ENCODE data around the gene MYZAP. TPM values are rescaled to one million over a fixed set of nuclear protein-coding genes. Genes with fewer than 3 reads are reported as not detected.

MYZAP gene
- total RNA-seq, 1 experiment from 2014 or later, result 6.4 TPM

- Mint-ChIP-seq H3K9me3 (ENCODE audit: unreplicated experiment) (no peaks in the 10 kb centered on the region), H3K4me1 (ENCODE audit: low read depth, unreplicated experiment) (peaks cover 7% of the 10 kb centered on the region), H3K27me3 (ENCODE audit: insufficient read depth, unreplicated experiment) (peaks cover 2% of the 10 kb centered on the region), H3K36me3 (ENCODE audit: insufficient read depth, unreplicated experiment) (no peaks in the 10 kb centered on the region), H3K4me3 (ENCODE audit: unreplicated experiment) (no peak overlapping the region), H3K27ac (ENCODE audit: unreplicated experiment) (no peak overlapping the region)
- intact Hi-C loops (cut with micrococcal nuclease; ENCODE audit: unreplicated experiment), result no loop called here
- H3K9me3 ChIP-seq, result no peaks in the 10 kb centered on the region
- no TSS peak for BruUV-seq (replicated peaks)
- no peaks in the 10 kb centered on the region for H3K36me3 ChIP-seq (ENCODE audit: control insufficient read depth, insufficient read depth, low read length)
- no peak for DNase-seq
- POLR2A ChIA-PET, result no interaction called here
- CTCF ChIA-PET, result no interaction called here
- TF ChIP-seq, protein P1, sequence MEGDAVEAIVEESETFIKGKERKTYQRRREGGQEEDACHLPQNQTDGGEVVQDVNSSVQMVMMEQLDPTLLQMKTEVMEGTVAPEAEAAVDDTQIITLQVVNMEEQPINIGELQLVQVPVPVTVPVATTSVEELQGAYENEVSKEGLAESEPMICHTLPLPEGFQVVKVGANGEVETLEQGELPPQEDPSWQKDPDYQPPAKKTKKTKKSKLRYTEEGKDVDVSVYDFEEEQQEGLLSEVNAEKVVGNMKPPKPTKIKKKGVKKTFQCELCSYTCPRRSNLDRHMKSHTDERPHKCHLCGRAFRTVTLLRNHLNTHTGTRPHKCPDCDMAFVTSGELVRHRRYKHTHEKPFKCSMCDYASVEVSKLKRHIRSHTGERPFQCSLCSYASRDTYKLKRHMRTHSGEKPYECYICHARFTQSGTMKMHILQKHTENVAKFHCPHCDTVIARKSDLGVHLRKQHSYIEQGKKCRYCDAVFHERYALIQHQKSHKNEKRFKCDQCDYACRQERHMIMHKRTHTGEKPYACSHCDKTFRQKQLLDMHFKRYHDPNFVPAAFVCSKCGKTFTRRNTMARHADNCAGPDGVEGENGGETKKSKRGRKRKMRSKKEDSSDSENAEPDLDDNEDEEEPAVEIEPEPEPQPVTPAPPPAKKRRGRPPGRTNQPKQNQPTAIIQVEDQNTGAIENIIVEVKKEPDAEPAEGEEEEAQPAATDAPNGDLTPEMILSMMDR (IDR thresholded peaks at IDR 0.05; ENCODE audit: insufficient read depth in 1 of 2, low read depth in 1 of 2, low read length in 1 of 2, severe bottlenecking in 1 of 2, unreplicated experiment in 1 of 2), result no peak
- H3K27me3 ChIP-seq (replicated peaks; ENCODE audit: control insufficient read depth, insufficient read depth, low read length), result no peaks in the 10 kb centered on the region
- no peaks in the 10 kb centered on the region for H3K4me1 ChIP-seq
- no peak overlapping the region for H3K4me3 ChIP-seq (ENCODE audit: low read depth, low read length)
Measured at GRCh38 chr15:57696146-57696545, 104.4 kb downstream of the MYZAP start.

GRCh38 chr15:57697588-57697987 is 105.9 kb downstream of the MYZAP start:
- BruUV-seq (replicated peaks), result no TSS peak
- POLR2A ChIA-PET, result no interaction called here
- Mint-ChIP-seq H3K27ac (ENCODE audit: unreplicated experiment) (no peak overlapping the region), H3K36me3 (ENCODE audit: insufficient read depth, unreplicated experiment) (no peaks in the 10 kb centered on the region), H3K27me3 (ENCODE audit: insufficient read depth, unreplicated experiment) (peaks cover 4% of the 10 kb centered on the region), H3K4me1 (ENCODE audit: low read depth, unreplicated experiment) (peaks cover 7% of the 10 kb centered on the region), H3K9me3 (ENCODE audit: unreplicated experiment) (no peaks in the 10 kb centered on the region), H3K4me3 (ENCODE audit: unreplicated experiment) (no peak overlapping the region)
- Histone ChIP-seq H3K36me3 (ENCODE audit: control insufficient read depth, insufficient read depth, low read length) (no peaks in the 10 kb centered on the region), H3K4me3 (ENCODE audit: low read depth, low read length) (no peak overlapping the region), H3K27me3 (replicated peaks; ENCODE audit: control insufficient read depth, insufficient read depth, low read length) (no peaks in the 10 kb centered on the region), H3K4me1 (no peaks in the 10 kb centered on the region), H3K9me3 (no peaks in the 10 kb centered on the region)
- CTCF ChIA-PET, result no interaction called here
- intact Hi-C loops (cut with micrococcal nuclease; ENCODE audit: unreplicated experiment), result no loop called here
- DNase-seq, result no peak
- TF ChIP-seq, protein P1 (IDR thresholded peaks at IDR 0.05; ENCODE audit: insufficient read depth in 1 of 2, low read depth in 1 of 2, low read length in 1 of 2, severe bottlenecking in 1 of 2, unreplicated experiment in 1 of 2), result no peak

DNA sequence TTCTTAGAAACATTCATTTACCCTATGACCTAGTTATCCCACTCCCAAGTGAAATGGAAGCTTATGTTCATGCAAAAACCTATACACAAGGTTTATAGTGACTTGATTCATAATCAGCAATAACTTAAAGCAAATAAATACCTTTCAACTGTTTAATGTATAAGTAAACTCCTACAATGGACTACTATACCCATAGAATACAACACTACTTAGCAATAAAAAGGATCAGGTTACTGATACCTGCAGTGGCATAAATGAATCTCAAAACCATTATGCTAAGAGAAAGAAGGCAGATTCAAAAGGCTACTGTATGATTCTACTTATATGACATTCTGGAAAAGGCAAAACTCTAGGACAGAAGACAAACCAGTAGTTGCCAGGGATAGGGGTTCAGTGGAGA is 106.5 kb downstream of the MYZAP start:
- Histone ChIP-seq H3K4me3 (ENCODE audit: low read depth, low read length) (no peak overlapping the region), H3K9me3 (no peaks in the 10 kb centered on the region), H3K4me1 (no peaks in the 10 kb centered on the region), H3K36me3 (ENCODE audit: control insufficient read depth, insufficient read depth, low read length) (no peaks in the 10 kb centered on the region), H3K27me3 (replicated peaks; ENCODE audit: control insufficient read depth, insufficient read depth, low read length) (no peaks in the 10 kb centered on the region)
- CTCF ChIA-PET, result no interaction called here
- intact Hi-C loops (cut with micrococcal nuclease; ENCODE audit: unreplicated experiment), result no loop called here
- no peak overlapping the region for H3K4me3 Mint-ChIP-seq (ENCODE audit: unreplicated experiment)
- POLR2A ChIA-PET, result no interaction called here
- H3K36me3 Mint-ChIP-seq (ENCODE audit: insufficient read depth, unreplicated experiment), result no peaks in the 10 kb centered on the region
- TF ChIP-seq, protein P1 (IDR thresholded peaks at IDR 0.05; ENCODE audit: insufficient read depth in 1 of 2, low read depth in 1 of 2, low read length in 1 of 2, severe bottlenecking in 1 of 2, unreplicated experiment in 1 of 2), result no peak
- H3K9me3 Mint-ChIP-seq (ENCODE audit: unreplicated experiment), result no peaks in the 10 kb centered on the region
- DNase-seq, result no peak
- peaks cover 7% of the 10 kb centered on the region for H3K4me1 Mint-ChIP-seq (ENCODE audit: low read depth, unreplicated experiment)
- no peak overlapping the region for H3K27ac Mint-ChIP-seq (ENCODE audit: unreplicated experiment)
- H3K27me3 Mint-ChIP-seq (ENCODE audit: insufficient read depth, unreplicated experiment), result peaks cover 4% of the 10 kb centered on the region
- BruUV-seq (replicated peaks), result no TSS peak
